Activated CD8-positive, alpha-beta memory T cell treated with anti-CD3 and anti-CD28 coated beads, Interleukin-2, amount 10 ng/mL, durations not matched to agents 7 days and 5 days (primary cell): ENCODE results near the gene RPL19. TPM values are rescaled to one million over a fixed set of nuclear protein-coding genes. Genes with fewer than 3 reads are reported as not detected.
A peak's percentile ranks its signal among the peaks of the same experiment; 100 is the strongest.

ENCODE experiments used
- ATAC-seq: fragments of 150-1000 bp; cut with Tn5 transposase; one replicate; pipeline ENCODE4 v1.10.0; 2021; ENCODE audit warnings: moderate library complexity
- CTCF ChIA-PET: fragments of 350-600 bp; sonication (Branson Sonifier 250); formaldehyde crosslinking; loops from one replicate; lab custom pipeline; 2021; ENCODE audit warnings: antibody characterized with exemption; lab: Charles Lee
- DNase-seq: peaks from one replicate; pipeline ENCODE4 v3.0.0-alpha.2; 2020
- H3K27ac Mint-ChIP-seq: one replicate; pipeline ENCODE4 v1.8.0; 2021; ENCODE audit warnings: mild to moderate bottlenecking, mixed read lengths
- H3K27me3 Mint-ChIP-seq: one replicate; pipeline ENCODE4 v1.8.0; 2021; ENCODE audit warnings: mixed read lengths
- H3K36me3 Mint-ChIP-seq: one replicate; pipeline ENCODE4 v1.8.0; 2021; ENCODE audit warnings: mild to moderate bottlenecking, mixed read lengths
- H3K4me1 Mint-ChIP-seq: one replicate; pipeline ENCODE4 v1.8.0; 2021; ENCODE audit warnings: mixed read lengths
- H3K4me3 Mint-ChIP-seq: one replicate; pipeline ENCODE4 v1.8.0; 2021; ENCODE audit warnings: mild to moderate bottlenecking, moderate library complexity, mixed read lengths
- H3K9me3 Mint-ChIP-seq: one replicate; pipeline ENCODE4 v1.8.0; 2022; ENCODE audit warnings: low read depth, mixed read lengths
- total RNA-seq, 2 experiments: library from RNA; stranded (reverse); gene quantifications; one replicate each; pipeline ENCODE4 v1.2.3, GENCODE V29; 2021

The RPL19 gene
- total RNA-seq, 2 experiments from 2014 or later = 1,859 to 1,928 TPM

DNA sequence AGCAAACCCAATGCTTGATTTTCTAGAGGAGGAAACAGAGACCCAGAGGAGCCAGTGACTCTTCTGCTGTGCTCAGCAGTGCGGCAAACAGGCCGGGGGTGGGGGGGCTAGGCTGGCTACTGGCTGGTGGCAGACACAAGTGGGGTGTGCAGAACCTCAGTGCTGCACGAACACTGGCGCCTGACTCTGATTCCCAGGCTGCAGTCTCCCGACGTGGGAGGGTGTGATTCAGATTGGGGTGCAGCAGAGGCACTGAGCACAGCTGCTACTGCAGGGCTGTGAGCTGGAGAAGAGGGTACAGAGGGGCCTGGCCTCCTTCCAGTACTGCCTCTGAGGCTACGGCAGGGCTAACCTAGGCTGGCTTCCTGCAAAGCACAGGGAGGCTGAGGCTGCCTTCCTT is 8.1 kb downstream of the RPL19 start:
- no peak for DNase-seq
- Mint-ChIP-seq H3K36me3 (peaks cover 18% of the 10 kb centered on the region), H3K27me3 (peaks cover 22% of the 10 kb centered on the region), H3K4me3 (no peak overlapping the region), H3K9me3 (no peaks in the 10 kb centered on the region), H3K4me1 (peaks cover 17% of the 10 kb centered on the region), H3K27ac (no peak overlapping the region)
- no peak for ATAC-seq
- CTCF ChIA-PET = interaction anchor here (1.4 to 30.8 kb wide), 5 partner anchors 8 to 414 kb away, joined by 4 to 670 read pairs (median 11); partner anchors contain the start of genes RPL19 and STAC2

- Mint-ChIP-seq H3K9me3 (no peaks in the 10 kb centered on the region), H3K27me3 (peaks cover 22% of the 10 kb centered on the region), H3K36me3 (peaks cover 11% of the 10 kb centered on the region), H3K27ac (no peak overlapping the region), H3K4me3 (no peak overlapping the region), H3K4me1 (peaks cover 12% of the 10 kb centered on the region)
- CTCF ChIA-PET = interaction anchor here (0.7 to 30.8 kb wide), 5 partner anchors 9 to 226 kb away, joined by 3 to 670 read pairs (median 4); partner anchors contain the start of gene RPL19
- DNase-seq (no peak), ATAC-seq (no peak)
These were observed 8.8 kb downstream of the RPL19 start for GRCh38 chr17:39208893-39209292.

- Mint-ChIP-seq H3K4me3 (peak overlapping the region; percentile 9), H3K27ac (no peak overlapping the region)
These were observed 9.4 kb downstream of the RPL19 start for GRCh38 chr17:39209317-39210092.

GRCh38 chr17:39210093-39210434 is 10.0 kb downstream of the RPL19 start:
- no peak for DNase-seq
- no peak for ATAC-seq
- CTCF ChIA-PET = interaction anchor here (1.2 to 30.8 kb wide), 3 partner anchors 17 to 56 kb away, joined by 3 to 670 read pairs (median 4); no protein-coding TSS in a partner anchor
- Mint-ChIP-seq H3K27ac (no peak overlapping the region), H3K9me3 (no peaks in the 10 kb centered on the region), H3K4me1 (peaks cover 12% of the 10 kb centered on the region), H3K4me3 (peak overlapping the region; percentile 9), H3K36me3 (peaks cover 2% of the 10 kb centered on the region), H3K27me3 (peaks cover 22% of the 10 kb centered on the region)

More at GRCh38 chr17:39209317-39210092, 9.4 kb downstream of the RPL19 start:
- Mint-ChIP-seq H3K9me3 (no peaks in the 10 kb centered on the region), H3K36me3 (peaks cover 6% of the 10 kb centered on the region), H3K4me1 (peaks cover 12% of the 10 kb centered on the region), H3K27me3 (peaks cover 22% of the 10 kb centered on the region)
- DNase-seq (peak; percentile 79), ATAC-seq (peak; percentile 65)
- CTCF ChIA-PET = interaction anchor here (0.7 to 30.8 kb wide), 5 partner anchors 9 to 226 kb away, joined by 3 to 670 read pairs (median 4); partner anchors contain the start of gene RPL19

GRCh38 chr17:39212195-39212810 is 12.2 kb downstream of the RPL19 start:
- Mint-ChIP-seq H3K36me3 (no peaks in the 10 kb centered on the region), H3K9me3 (no peaks in the 10 kb centered on the region), H3K27me3 (peaks cover 40% of the 10 kb centered on the region), H3K4me1 (peaks cover 5% of the 10 kb centered on the region), H3K4me3 (no peak overlapping the region), H3K27ac (no peak overlapping the region)
- CTCF ChIA-PET = interaction anchor here (30.8 kb wide), 1 partner anchor 27 kb away, joined by 670 read pairs; no protein-coding TSS in a partner anchor
- ATAC-seq = no peak
- DNase-seq = no peak

DNA sequence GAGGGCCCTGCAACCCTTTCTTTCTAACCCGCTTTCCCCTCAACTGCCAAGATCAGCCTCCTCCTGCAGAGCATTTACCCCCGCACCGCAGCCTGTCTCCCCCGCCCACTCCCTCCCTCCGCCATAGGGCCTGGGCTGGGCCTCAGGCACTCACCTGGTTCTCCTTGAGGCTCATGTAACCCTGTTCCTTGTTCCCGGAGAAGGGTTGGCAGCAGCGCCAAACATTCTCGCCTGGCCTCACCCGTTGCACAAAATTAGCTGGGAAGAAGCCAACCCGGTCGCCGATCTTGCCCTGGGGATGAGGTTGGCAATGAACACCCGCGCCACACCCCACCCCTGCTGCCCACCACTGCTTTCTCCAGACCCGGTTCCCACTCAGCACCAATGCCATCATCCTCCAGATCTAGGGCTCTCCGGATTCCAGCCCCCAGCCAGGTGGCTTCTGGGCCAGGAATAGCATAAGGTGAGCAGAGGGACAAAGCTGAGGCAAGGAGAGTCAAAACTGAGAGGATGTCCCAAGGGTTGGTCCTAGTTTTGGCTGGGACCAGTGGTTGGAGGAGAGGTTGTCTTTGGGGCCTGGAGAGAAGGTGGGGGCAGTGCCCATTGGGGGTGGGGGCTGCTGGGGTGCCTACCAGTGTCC is 12.9 kb downstream of the RPL19 start:
- Mint-ChIP-seq H3K36me3 (no peaks in the 10 kb centered on the region), H3K9me3 (no peaks in the 10 kb centered on the region), H3K4me1 (peaks cover 5% of the 10 kb centered on the region), H3K27ac (no peak overlapping the region), H3K4me3 (no peak overlapping the region), H3K27me3 (peaks cover 45% of the 10 kb centered on the region)
- ATAC-seq = no peak
- DNase-seq = no peak
- CTCF ChIA-PET = interaction anchor here (30.8 kb wide), 1 partner anchor 26 kb away, joined by 670 read pairs; no protein-coding TSS in a partner anchor

DNA sequence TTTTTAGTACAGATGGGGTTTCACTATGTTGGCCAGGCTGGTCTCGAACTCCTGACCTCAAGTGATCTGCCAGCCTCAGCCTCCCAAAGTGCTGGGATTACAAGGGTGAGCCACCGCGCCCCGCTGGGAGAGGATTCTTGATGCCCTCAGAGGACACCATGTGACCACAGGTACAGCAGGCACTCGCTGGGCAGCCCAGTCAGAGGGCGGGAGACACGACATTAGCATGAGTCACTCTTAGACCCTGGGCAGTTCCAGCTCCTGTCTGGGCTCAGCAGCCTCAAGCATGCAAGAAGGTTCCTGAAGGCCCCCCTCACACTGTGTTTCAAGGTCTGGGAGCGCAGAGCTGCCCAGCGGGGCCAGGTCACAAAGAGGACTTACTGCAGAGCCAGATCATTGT is 13.8 kb downstream of the RPL19 start:
- H3K36me3 Mint-ChIP-seq = no peaks in the 10 kb centered on the region
- H3K4me3 Mint-ChIP-seq = no peak overlapping the region
- DNase-seq (no peak), ATAC-seq (no peak)
- no peaks in the 10 kb centered on the region for H3K9me3 Mint-ChIP-seq
- H3K27me3 Mint-ChIP-seq = peaks cover 45% of the 10 kb centered on the region
- peaks cover 7% of the 10 kb centered on the region for H3K4me1 Mint-ChIP-seq
- no peak overlapping the region for H3K27ac Mint-ChIP-seq
- CTCF ChIA-PET = interaction anchor here (30.8 kb wide), 1 partner anchor 25 kb away, joined by 670 read pairs; no protein-coding TSS in a partner anchor

DNA sequence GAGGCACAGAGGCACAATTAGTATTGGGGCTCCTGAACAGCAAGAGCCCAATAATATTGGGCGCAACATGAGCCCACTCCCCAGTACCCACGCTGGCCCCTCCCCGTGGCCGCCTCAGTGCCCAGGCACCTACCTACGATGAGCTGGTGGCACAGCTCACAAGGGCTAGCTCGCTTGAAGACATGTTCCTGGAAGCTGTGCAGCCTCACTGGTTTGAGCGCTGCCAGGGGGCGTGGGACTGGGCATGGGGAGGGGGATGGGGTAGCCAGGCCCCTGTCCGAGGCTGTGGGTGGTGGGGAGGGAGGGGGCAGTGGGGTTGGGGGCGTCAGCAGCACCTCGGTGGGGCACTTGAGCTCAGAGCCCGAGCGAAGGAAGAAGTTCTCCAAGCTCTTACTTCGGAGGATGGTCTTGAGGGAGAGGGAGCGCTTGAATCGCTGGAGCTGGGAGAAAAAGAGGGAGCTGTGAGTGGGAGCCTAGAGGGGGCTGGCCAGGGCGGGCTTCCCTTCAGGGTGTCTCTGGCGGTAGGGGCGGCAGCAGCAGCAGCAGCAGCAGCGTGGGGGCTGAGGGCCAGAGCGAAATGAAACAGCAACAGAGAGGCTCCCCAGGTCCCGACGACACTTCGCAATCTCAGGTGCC is 17.8 kb downstream of the RPL19 start:
- Mint-ChIP-seq H3K9me3 (no peaks in the 10 kb centered on the region), H3K4me1 (peaks cover 2% of the 10 kb centered on the region), H3K36me3 (no peaks in the 10 kb centered on the region), H3K4me3 (no peak overlapping the region), H3K27ac (no peak overlapping the region), H3K27me3 (peaks cover 37% of the 10 kb centered on the region)
- CTCF ChIA-PET = interaction anchor here (0.8 to 30.8 kb wide), 3 partner anchors 11 to 53 kb away, joined by 3 to 670 read pairs (median 7); no protein-coding TSS in a partner anchor
- no peak for DNase-seq
- no peak for ATAC-seq

DNA sequence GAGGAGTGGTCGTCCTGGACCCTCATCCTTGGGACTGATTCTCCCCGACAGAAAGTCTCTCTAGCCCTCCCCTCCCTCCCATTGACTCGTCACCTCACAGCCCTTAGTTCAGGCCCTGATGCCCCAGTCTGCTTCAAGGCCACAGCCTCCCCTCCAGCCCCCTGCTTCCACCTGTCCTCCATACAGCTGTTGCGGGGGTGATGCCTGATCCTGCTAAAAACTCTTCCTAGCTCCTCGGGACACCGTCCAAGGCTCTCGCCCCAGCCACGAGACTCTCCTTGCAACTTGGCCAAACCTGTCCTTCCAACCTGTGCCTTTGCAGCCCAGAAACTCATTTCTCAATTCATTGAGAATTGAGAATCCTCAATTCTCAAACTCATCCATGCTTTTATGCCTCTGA is 18.8 kb downstream of the RPL19 start:
- H3K4me3 Mint-ChIP-seq = no peak overlapping the region
- peaks cover 2% of the 10 kb centered on the region for H3K4me1 Mint-ChIP-seq
- CTCF ChIA-PET = interaction anchor here (1.5 to 30.8 kb wide), 3 partner anchors 12 to 20 kb away, joined by 5 to 670 read pairs (median 7); no protein-coding TSS in a partner anchor
- peaks cover 47% of the 10 kb centered on the region for H3K27me3 Mint-ChIP-seq
- DNase-seq (no peak), ATAC-seq (no peak)
- H3K27ac Mint-ChIP-seq = no peak overlapping the region
- H3K9me3 Mint-ChIP-seq = no peaks in the 10 kb centered on the region
- H3K36me3 Mint-ChIP-seq = no peaks in the 10 kb centered on the region

DNA sequence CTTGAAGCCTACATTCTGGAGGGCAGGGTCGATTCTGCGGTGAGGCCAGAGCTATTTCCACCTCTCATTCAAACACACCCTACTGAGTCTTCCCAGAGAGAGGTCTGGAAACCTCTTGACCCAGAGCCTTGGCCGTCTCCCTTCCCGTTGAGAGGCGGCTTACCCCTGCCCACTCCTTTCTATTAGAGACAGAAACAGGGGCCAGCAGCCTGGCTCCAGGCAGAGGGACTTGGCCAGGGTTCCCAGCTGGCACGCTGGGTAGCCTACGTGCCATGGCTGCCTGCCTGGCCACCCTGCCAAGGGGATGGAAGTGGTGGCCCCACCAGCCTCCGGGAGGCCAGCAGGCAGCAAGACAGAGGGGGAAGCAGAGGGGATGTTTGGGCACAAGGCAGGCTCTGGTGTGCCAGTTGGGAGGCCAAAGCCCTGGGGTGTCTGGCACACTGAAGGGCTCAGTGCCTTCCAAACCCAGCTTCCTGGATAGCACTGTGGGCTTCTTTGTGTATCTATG is 19.6 kb downstream of the RPL19 start:
- no peak for ATAC-seq
- Mint-ChIP-seq H3K9me3 (no peaks in the 10 kb centered on the region), H3K4me1 (peaks cover 3% of the 10 kb centered on the region), H3K27me3 (peaks cover 55% of the 10 kb centered on the region), H3K36me3 (no peaks in the 10 kb centered on the region), H3K27ac (no peak overlapping the region), H3K4me3 (no peak overlapping the region)
- DNase-seq = no peak
- CTCF ChIA-PET = interaction anchor here (1.5 to 30.8 kb wide), 2 partner anchors 13 to 20 kb away, joined by 5 to 670 read pairs; no protein-coding TSS in a partner anchor

DNA sequence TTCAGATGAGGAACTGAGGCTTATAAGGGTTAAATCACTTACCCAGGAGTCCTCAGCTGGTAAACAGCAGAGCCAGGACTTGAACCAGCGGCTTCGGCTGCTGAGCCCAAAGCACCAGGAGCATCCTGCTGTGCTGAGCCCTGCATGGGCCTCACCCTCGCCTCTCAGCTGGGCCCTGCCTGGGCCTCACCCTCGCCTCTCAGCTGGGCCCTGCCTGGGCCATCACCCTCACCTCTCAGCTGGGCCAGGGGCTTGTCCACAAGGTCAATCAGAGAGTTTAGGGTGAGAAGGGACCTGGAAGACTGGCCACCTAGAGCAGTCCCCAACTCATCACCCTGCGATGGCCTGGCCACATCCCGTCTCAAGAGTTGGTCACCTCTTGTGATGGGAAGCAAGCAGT is 21.5 kb downstream of the RPL19 start:
- H3K27ac Mint-ChIP-seq = no peak overlapping the region
- ATAC-seq (no peak), DNase-seq (no peak)
- no peaks in the 10 kb centered on the region for H3K9me3 Mint-ChIP-seq
- peaks cover 10% of the 10 kb centered on the region for H3K4me1 Mint-ChIP-seq
- no peaks in the 10 kb centered on the region for H3K36me3 Mint-ChIP-seq
- peaks cover 52% of the 10 kb centered on the region for H3K27me3 Mint-ChIP-seq
- CTCF ChIA-PET = interaction anchor here (30.8 kb wide), 1 partner anchor 18 kb away, joined by 670 read pairs; no protein-coding TSS in a partner anchor
- no peak overlapping the region for H3K4me3 Mint-ChIP-seq

GRCh38 chr17:39222151-39222550 is 22.1 kb downstream of the RPL19 start:
- no peak overlapping the region for H3K27ac Mint-ChIP-seq

More at GRCh38 chr17:39222151-39222550, 22.1 kb downstream of the RPL19 start:
- Mint-ChIP-seq H3K36me3 (no peaks in the 10 kb centered on the region), H3K9me3 (no peaks in the 10 kb centered on the region), H3K4me1 (peaks cover 10% of the 10 kb centered on the region), H3K4me3 (no peak overlapping the region), H3K27me3 (peaks cover 49% of the 10 kb centered on the region)
- CTCF ChIA-PET = interaction anchor here (30.8 kb wide), 1 partner anchor 17 kb away, joined by 670 read pairs; no protein-coding TSS in a partner anchor
- no peak for DNase-seq
- ATAC-seq = no peak
